Activated CD8-positive, alpha-beta memory T cell treated with anti-CD3 and anti-CD28 coated beads for 36 hours (primary cell): Measurements from ENCODE around the gene DNAJC17. TPM values are rescaled to one million over a fixed set of nuclear protein-coding genes. Genes with fewer than 3 reads are reported as not detected.

Experiments
- CTCF ChIA-PET: fragments of 350-600 bp; sonication (Branson Sonifier 250); formaldehyde crosslinking; loops from one replicate; lab custom pipeline; 2021; ENCODE audit warnings: antibody characterized with exemption; lab: Charles Lee
- POLR2A ChIA-PET: fragments of 350-600 bp; sonication (Branson Sonifier 250); formaldehyde crosslinking; loops from one replicate; lab custom pipeline; 2021; ENCODE audit warnings: antibody characterized with exemption; lab: Charles Lee
- total RNA-seq, 2 experiments: library from RNA; stranded (reverse); gene quantifications; one replicate each; pipeline ENCODE4 v1.2.3, GENCODE V29; 2021

The DNAJC17 gene
- total RNA-seq, 2 experiments from 2014 or later = 44.9 to 48.1 TPM

DNA sequence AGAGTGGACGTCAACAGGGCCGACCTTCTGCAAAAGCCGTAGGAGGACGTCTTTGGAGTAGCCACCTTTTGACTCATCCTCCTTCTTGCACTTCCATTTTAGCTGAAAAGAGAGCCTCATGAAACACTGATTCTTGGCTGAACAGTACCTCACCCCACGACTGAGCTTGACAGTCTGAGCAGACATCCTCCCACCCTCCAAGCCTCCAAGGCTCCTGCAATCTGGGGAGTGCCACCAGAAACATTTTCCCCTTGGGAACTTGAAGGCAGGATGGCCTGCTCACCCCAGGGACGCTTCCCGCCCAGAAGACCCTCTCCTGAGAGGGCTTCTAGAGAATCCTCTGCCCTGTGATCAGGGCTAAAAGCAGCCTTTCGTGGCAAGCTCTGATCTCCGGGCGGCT, 32.3 kb downstream of the DNAJC17 start:
- ChIA-PET POLR2A (no interaction called here), CTCF (interaction anchor here (1.0 to 1.3 kb wide), 2 partner anchors 10 to 36 kb away, joined by 3 read pairs; partner anchors contain the start of gene GCHFR)

DNA sequence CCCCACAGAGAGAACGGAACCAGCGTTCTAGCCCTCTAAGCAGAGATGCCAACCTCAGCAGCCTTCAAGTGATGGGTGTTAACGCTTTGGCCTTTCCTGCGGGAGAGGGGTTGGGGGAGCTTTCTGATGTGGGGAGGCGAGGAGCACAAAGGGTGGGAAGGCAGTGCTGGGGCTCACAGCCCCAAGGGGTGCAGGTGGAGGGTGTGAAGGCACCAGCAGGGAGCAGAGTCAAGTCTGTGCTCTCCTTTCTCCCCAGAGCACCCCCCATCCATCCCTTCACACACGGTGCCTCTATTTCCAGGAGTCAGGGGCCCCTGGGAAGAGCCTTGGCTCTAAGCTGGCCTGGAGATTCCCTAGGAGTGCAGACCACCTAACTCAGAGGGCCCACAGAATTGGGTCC, 33.4 kb downstream of the DNAJC17 start:
- POLR2A ChIA-PET = interaction anchor here (0.6 kb wide), 2 partner anchors 27 to 108 kb away, joined by 7 read pairs; no protein-coding TSS in a partner anchor
- CTCF ChIA-PET = interaction anchor here (1.3 kb wide), 1 partner anchor 35 kb away, joined by 3 read pairs; no protein-coding TSS in a partner anchor

DNA sequence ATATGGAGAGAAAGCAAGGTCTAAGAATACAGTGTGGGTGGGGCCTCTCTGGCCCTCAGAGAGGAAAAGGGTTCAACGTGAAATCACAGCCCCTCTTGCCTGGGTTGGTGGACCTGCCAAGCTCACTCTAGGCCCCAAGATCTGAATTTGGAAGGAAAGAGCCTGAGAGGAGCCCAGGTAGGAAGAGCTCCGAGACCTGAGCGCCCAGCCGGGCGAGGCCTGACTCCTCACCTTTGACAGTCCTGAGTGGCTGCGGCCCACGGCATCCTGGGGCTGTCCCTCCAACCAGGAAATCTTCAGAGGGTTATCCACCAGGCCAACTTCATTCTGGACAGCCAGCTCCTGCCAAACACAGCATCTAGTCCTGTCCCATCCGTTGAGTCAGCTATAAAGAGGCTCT, 33.8 kb downstream of the DNAJC17 start:
- POLR2A ChIA-PET = interaction anchor here (0.6 kb wide), 2 partner anchors 28 to 108 kb away, joined by 7 read pairs; no protein-coding TSS in a partner anchor

DNA sequence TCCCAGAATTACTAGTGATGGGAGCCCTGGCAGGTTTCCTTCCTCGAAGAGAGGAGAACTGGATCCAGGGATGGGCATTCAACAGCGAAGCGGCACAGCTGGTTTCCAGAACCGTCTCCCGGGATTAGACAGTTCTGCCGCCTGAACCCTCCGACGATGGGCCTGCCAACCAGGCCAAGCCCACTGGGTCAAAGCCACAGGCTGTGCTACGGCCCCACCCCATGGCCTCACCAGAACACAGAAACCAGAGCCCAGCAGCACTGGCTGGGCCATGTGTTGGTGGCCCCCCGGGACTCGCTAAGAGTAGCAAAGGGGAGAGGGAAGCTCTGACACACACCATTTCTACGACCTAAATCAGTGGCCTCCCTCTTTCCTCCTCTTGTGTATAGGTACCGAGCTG, 35.3 kb downstream of the DNAJC17 start:
- ChIA-PET CTCF (interaction anchor here (1.1 kb wide), 1 partner anchor 16 kb away, joined by 3 read pairs; no protein-coding TSS in a partner anchor), POLR2A (no interaction called here)

More for the DNA sequence above, 33.8 kb downstream of the DNAJC17 start:
- CTCF ChIA-PET = no interaction called here

DNA sequence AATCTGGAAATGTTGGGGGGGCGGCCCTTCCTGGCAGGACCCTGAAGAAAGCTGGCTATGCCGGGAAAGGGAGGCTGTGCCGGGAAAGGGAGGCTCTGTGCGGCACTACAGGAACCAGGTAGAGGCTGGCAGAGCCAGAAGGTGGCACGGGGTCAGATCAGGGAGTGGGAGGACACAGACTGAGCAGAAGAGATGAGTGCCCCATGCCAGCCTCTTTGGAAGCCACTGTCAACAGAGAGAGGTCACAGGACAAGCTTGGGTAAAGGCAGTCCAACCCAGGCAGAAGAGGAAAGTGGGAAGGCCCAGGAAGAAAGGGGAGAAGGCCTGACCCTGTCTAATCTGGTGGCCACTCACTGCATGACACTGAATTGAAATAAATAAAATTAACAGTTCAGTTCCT, 36.0 kb downstream of the DNAJC17 start:
- CTCF ChIA-PET = interaction anchor here (0.6 to 1.7 kb wide), 2 partner anchors 14 to 127 kb away, joined by 3 to 4 read pairs; no protein-coding TSS in a partner anchor
- POLR2A ChIA-PET = no interaction called here

DNA sequence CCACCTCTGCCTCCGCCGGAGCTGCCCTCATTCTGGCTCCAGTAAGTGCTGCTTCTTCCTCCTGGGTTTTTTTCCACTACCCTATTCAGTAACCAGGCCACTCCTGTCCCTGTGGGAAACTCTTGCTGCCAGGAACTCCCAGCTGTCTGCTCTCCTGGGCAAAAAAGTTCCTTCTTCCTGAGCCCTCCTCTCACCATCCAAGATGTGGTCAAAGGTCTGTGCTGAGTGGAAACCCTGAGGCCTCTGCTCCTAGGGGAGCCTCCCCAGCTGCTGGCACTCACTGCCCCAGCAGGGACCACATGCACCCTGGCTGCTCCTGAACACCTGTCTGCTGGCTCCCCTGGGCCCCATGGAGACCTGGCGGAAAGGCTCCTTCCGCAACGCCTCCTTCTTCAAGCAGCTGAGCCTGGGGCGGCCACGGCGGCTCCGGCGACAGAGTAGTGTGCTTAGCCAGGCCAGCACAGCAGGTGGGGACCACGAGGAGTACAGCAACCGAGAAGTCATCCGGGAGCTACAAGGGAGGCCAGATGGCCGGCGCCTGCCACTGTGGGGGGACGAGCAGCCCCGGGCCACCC, 37.0 kb downstream of the DNAJC17 start:
- ChIA-PET POLR2A (interaction anchor here (1.0 to 1.6 kb wide), 2 partner anchors 17 to 26 kb away, joined by 3 to 4 read pairs; no protein-coding TSS in a partner anchor), CTCF (interaction anchor here (1.0 to 2.0 kb wide), 3 partner anchors 15 to 89 kb away, joined by 3 to 4 read pairs (median 4); no protein-coding TSS in a partner anchor)

DNA sequence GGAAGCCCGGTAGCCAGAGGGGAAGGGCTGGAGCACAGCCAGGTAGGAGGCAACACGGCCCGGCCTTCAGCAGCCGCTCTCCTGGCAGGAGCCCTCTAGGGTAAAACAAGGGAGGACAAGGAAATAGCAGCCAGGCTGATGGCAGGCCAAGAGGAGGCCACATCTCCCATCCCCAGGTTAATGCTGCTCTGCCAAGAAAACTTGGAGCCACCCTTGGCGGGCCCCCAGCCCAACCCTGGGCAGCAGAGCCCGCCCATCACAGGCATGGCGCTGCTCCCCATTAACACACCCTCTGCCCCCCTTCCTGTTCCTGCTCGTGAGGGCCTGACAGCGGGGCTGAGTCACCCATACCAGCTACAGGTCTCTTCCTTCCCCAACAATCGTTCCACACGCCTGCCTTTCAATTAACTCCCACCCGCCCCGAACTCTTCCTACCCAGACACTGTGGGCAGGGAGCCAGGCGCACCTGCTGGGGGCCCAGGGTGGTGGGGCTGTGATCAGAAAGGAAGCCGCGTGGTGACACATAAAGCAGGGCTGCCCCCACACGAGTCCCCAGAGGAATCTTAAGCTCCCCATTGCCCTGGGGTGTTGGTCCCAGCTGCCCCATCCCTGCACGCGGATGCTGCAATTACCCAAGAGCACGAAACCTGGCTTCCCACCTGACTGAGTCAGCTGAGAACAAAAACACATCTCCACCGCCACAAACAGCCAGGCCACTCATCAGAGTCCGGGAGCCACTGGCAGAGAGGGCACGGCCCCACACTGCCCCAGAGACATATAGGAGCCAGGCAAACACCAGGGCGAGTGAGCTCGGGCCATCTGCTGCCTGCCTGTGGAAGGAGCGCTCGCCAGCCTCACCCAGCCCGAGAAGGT, 37.8 kb downstream of the DNAJC17 start, which contains the start of gene C15orf62:
TSS of gene C15orf62 (plus strand) at position 707 of the 873 bp plus-strand sequence. CDS start 516 bp downstream, outside the sequence.
- CTCF ChIA-PET = interaction anchor here (0.6 to 2.0 kb wide), 6 partner anchors 13 to 90 kb away, joined by 3 to 9 read pairs (median 4); no protein-coding TSS in a partner anchor
- POLR2A ChIA-PET = interaction anchor here (1.0 to 1.6 kb wide), 2 partner anchors 16 to 25 kb away, joined by 3 to 4 read pairs; no protein-coding TSS in a partner anchor

DNA sequence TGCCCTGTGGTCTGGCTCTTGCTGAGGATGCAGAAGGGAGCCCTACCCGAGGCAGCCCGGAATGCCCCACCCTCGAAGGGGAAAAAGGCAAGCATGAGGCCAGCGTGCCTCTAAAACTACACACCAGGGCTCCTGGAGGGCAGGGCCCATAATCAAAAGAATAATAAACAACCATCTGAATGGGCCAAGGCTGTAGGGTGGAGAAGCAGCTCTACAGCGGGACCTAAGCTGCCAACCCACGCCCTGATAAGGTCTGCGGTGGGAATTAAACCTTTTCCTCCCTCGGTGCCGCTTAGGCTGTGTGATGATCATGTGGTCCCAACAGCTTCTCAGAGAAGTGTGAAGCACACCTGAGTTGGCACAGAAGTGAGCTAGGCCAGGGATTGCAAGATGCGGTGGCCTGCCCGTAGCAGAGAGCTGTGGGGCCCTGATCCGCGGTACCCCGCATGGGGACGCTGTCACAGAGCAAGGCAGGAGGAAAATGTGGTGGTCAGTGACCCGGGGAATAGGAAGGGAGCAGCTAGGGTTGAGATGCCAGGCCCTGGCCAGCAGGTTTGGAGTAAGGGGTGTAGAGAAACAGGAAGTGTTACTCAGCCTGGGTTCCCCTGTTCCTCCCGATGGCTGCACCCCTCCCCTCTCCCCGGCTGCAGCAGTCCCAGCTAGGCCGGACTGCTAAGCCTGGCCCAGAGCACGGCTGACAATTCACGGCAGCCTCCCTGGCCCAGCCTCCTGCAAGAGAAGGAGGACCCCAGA, 38.6 kb downstream of the DNAJC17 start:
- CTCF ChIA-PET = interaction anchor here (0.6 to 2.0 kb wide), 3 partner anchors 14 to 44 kb away, joined by 3 to 9 read pairs (median 4); no protein-coding TSS in a partner anchor

DNA sequence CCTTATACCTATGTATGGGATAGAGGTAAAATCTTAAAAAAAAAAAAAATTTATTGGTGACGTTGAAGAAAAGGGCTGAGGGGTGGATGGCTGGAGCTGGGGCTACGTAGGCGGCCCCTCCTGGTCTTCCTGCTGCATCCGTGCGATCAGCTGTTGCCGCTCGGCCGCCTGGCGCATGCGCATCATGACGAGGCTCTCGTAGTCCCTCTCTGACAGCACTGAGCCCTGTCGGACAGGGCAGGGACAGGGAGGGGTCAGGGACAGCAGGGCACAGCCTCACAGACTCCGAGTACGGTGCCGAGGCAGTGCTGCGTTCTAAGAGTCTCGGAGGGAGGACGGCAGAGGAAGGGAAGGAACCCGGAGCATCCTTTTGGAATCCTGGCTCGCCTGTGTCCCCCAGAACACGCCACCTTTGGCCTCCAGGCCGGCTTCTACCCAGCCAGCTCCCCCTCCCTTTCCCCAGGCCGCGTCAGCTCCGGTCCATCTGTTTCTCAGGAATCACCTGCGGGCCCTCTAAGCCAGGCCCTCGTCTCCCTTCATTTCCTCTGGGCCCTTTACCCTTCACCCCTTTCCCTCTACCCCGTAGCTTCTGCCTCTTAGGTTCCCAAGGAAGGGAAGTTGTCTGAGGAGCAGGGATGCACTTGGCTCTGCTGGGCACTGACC, 39.3 kb downstream of the DNAJC17 start:
- CTCF ChIA-PET = interaction anchor here (0.9 to 1.5 kb wide), 2 partner anchors 14 to 20 kb away, joined by 3 to 9 read pairs; no protein-coding TSS in a partner anchor
- POLR2A ChIA-PET = interaction anchor here (0.6 kb wide), 1 partner anchor 10 kb away, joined by 3 read pairs; no protein-coding TSS in a partner anchor

More for the DNA sequence above, 38.6 kb downstream of the DNAJC17 start:
- POLR2A ChIA-PET = interaction anchor here (1.6 kb wide), 1 partner anchor 25 kb away, joined by 4 read pairs; no protein-coding TSS in a partner anchor

DNA sequence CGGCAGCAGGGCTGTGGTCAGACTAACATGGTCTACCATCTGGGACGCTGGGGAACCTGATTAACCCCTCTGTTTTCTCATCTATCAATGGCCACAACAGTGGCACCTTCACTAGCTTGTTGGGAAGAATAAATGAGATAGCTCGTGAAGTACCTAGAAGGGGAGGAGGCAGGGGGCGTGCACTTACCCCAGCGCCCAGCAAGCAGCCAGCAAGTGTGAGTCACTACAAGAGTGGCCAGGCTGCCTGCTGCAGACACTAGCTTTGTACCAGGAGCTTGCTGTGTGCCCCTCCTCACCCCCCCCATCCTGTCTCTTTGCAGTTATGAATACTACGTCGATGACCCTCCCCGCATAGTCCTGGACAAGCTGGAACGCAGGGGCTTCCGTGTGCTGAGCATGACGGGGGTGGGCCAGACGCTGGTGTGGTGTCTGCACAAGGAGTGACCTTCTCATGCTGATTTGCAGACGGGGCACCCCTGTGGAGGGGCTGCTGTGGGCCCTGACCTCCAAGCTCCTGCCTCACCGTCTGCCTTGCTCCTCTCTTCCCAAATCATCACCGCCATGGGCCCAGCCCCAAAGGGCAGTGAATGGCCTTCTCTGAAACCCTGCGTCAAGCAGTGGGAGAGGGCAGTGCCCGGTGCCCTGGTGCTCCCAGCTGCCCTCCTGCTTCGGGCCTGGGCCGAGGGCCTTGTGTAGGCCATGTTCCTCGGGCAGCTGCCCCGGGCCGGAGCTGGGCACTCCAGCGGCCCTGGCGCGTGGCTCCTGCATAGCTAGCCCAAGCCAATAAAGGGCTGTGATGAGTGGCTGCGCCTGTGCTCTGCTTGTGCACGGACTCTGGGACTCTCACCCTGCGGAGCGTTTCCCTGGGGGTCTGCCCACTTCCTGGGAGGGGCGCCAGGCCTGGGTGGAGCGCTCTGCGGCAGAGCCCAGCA, 40.1 kb downstream of the DNAJC17 start:
- POLR2A ChIA-PET = interaction anchor here (3.5 kb wide), 1 partner anchor 72 kb away, joined by 20 read pairs; the partner anchor contains the start of gene RAD51
- CTCF ChIA-PET = interaction anchor here (0.9 to 3.5 kb wide), 2 partner anchors 15 to 19 kb away, joined by 3 to 10 read pairs; no protein-coding TSS in a partner anchor

DNA sequence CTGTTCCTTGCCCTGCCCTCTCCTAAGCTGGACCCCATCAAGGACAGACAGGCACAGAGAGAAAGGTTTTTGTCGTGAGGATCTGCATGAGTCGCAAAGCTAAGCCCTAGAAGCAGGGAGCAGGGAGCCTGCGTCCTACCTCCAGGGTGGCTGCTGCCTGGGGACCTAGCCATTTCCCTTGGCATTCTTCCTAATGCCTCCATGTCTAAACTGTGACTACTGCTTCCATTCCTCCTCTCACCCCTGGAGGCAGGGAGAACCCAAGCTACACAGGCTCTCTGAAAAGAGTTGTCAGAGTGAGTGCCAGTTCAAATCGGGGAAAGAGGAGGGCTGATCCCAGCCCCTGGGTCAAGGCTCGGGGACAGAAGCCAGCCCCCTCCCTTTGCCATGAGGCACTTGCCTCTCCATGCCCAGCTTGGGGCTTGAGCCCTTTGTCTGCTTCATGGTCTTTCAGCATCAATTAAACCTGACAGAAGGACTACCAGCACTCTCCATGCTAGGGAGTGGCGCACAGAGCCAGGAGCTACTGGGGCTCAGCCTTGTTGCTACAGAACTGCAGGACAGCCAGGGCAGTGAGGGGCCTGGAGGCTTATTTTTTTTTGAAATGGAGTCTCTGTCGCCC, 41.0 kb downstream of the DNAJC17 start:
- CTCF ChIA-PET = interaction anchor here (1.2 to 3.5 kb wide), 4 partner anchors 10 to 177 kb away, joined by 3 to 10 read pairs (median 5); no protein-coding TSS in a partner anchor
- POLR2A ChIA-PET = interaction anchor here (1.7 to 3.5 kb wide), 2 partner anchors 16 to 71 kb away, joined by 3 to 20 read pairs; partner anchors contain the start of gene RAD51

DNA sequence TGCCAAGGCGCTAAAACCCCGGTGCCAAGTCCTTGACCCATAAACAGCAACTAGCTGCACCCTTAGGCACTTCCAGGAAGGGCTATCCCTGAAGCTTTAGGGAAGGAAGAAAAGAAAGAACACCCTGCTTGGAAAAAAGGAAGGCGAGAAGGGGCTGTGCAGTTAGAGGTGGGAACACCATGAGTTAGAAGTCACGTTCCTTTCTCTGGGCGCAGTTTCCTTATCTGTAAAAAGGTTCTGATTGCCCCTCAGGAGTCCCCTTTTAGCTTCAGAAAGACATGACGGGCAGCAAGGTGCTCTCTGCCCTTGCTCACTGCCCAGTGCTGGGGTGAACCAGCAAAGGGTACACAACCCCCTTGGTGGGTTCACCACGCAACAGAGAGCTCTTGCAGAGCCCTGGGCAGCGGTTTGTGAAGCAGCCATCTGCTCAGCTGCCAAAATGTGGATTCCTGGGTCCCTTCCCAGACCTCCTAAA, 42.6 kb downstream of the DNAJC17 start:
- POLR2A ChIA-PET = interaction anchor here (0.7 to 3.5 kb wide), 5 partner anchors 14 to 143 kb away, joined by 3 to 20 read pairs (median 3); partner anchors contain the start of gene RAD51
- CTCF ChIA-PET = interaction anchor here (1.2 to 3.5 kb wide), 7 partner anchors 10 to 195 kb away, joined by 3 to 10 read pairs (median 4); partner anchors contain the start of genes RPUSD2 and VPS18

DNA sequence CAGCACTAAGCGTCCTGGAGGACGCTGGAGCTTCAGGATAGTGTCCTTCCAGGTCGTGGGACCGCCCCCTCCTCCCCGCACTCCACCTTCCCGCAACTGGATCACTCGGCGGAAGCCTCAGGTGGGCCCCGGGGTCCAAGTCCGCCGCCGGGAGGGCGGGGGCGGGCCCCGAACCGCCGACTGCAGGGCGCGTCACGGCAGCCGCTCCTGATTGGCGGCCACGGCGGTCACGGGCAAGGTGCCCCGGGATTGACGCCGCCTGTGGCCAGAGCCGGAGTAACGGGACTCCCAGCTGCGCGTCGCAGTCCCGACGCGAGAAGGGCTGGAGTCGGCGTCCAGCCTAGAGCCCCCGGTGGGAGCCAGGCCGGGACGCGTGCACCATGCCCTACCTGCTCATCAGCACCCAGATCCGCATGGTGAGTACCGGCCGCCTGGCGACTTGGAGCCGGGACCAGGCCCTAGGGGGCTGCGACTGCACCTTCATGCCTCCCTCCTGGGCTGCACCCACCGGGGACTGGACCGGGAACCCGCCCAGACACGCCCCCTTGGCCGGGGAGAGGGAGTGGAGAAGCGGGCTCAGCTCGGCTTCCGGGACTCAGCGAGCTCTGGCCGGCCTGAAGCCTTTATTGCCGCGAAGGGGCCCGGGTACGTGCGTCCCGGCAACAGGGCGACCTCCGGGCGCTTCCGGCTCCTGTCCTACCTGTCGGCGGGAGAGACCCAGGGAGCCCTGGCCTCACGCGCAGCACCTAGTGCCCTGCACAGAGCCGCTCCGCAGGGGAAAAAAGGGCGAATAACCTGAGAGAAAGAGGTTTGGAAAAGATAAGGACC, 43.3 kb downstream of the DNAJC17 start, which contains the start of gene GCHFR:
TSS of gene GCHFR (plus strand) at position 268 of the 828 bp plus-strand sequence. CDS start at position 381, 113 bp downstream.
- ChIA-PET POLR2A (interaction anchor here (0.7 to 3.5 kb wide), 7 partner anchors 13 to 143 kb away, joined by 3 to 20 read pairs (median 3); partner anchors contain the start of genes DNAJC17, RAD51 and ZFYVE19), CTCF (interaction anchor here (0.9 to 3.5 kb wide), 7 partner anchors 11 to 195 kb away, joined by 3 to 10 read pairs (median 4); partner anchors contain the start of gene RPUSD2)
